Spleen (tissue), 7 donors: Measurements from ENCODE around the gene PTPN2.

Experiments used
- CTCF ChIP-seq, 11 experiments: fragments of 200-600 bp in 7 of 11; fragments of 450-650 bp in 4 of 11; sonication (generic) in 4 of 11; IDR thresholded peaks in 8 of 11; conservative IDR thresholded peaks in 3 of 11; 1 replicate in 7 of 11; 2 replicates in 4 of 11; pipeline versions ENCODE4 v1.4.0 to v1.8.0; 2016 to 2021; ENCODE audit warnings: antibody characterized with exemption in 11 of 11, inconsistent platforms in 4 of 11, mild to moderate bottlenecking in 1 of 11
- POLR2A ChIP-seq, 3 donors: fragments of 450-650 bp; IDR thresholded peaks; one replicate each; pipeline ENCODE4 v1.5.1; 2017; ENCODE audit warnings: antibody characterized with exemption in 3 of 3, mild to moderate bottlenecking in 1 of 3
- donor health status: DM: no; HTN: no; CAD: no; lungs with moderate emphysema.
- donor health status: DM: no; HTN: no; CAD: no.
- donor health status: DM: no; HTN: no; CAD: no.

GRCh38 chr18:12862874-12863482, 21.1 kb downstream of the PTPN2 start:
- no peak for TF ChIP-seq CTCF (IDR thresholded peaks at IDR 0.05 in 8 of 11, conservative IDR thresholded peaks at IDR 0.05 in 3 of 11)
- no peak for TF ChIP-seq POLR2A (IDR thresholded peaks at IDR 0.05)
